Heart left ventricle (tissue), 13 donors: ENCODE data around the gene IGF2.

ENCODE experiments used
- CTCF ChIP-seq, 12 donors: fragments of 200-600 bp; sonication (generic) in 4 of 12; IDR thresholded peaks; one replicate each; pipeline versions ENCODE4 v1.5.0 to v1.8.0; 2018 to 2022; ENCODE audit warnings: antibody characterized with exemption in 12 of 12, mild to moderate bottlenecking in 5 of 12
- POLR2A ChIP-seq, 2 donors: fragments of 450-650 bp; IDR thresholded peaks; one replicate each; pipeline ENCODE4 v1.6.1; 2017; ENCODE audit warnings: antibody characterized with exemption in 2 of 2, mild to moderate bottlenecking in 2 of 2, moderate library complexity in 2 of 2
- donor health status: ischemic (EF 13 %, LVEDD 7.1; RV severe dilation, severe dysfunction).
- donor health status: DM: no; HTN: yes; CAD: no.
- donor health status: DM: no; HTN: no; CAD: no.
- donor health status: ischemic (EF 25% LVEDD 6.9; RV normal size, moderate dysfunction).
- donor health status: ischemic (EF 25% LVEDD 5.7; RV mildly dilated, moderate dysfunction).
- donor health status: ischemic (EF 35%, LVEDD 5.7; RV mildly dilated, moderate dysfunction).
- donor health status: nonischemic (EF 11% LVEDD 7.7; RV severe dilation, severe dysfunction).
- donor health status: DM: yes; HTN: yes; CAD: no.
- donor health status: PGD.
- donor health status: ischemic (EF 29% LVEDD 5.4; RV normal size, mild dysfunction).
- donor health status: nonischemic (EF 23%, LVEDD 6.1; RV moderate dilation, normal function).

GRCh38 chr11:2130881-2131352 lies 8.3 kb downstream of the IGF2 start:
- TF ChIP-seq POLR2A (IDR thresholded peaks at IDR 0.05) = no peak
- no peak for TF ChIP-seq CTCF (IDR thresholded peaks at IDR 0.05)
